GM12801 (cell line): ENCODE results near the gene RASSF1.

Experiments
- CTCF ChIP-seq: IDR thresholded peaks from one replicate; pipeline ENCODE4 v1.5.1; 2011; ENCODE audit warnings: control low read depth; ENCODE audit not compliant: insufficient read length; ENCODE audit errors: extremely low read depth

The RASSF1 gene

GRCh38 chr3:50289130-50289529 is 51.5 kb downstream of the RASSF1 start:
- no peak for TF ChIP-seq CTCF

GRCh38 chr3:50288387-50289007 is 52.1 kb downstream of the RASSF1 start:
- TF ChIP-seq CTCF: no peak

GRCh38 chr3:50287262-50287661 is 53.4 kb downstream of the RASSF1 start:
- no peak for TF ChIP-seq CTCF

GRCh38 chr3:50286322-50287227 is 54.1 kb downstream of the RASSF1 start:
- TF ChIP-seq CTCF: no peak
